ENCODE data around the gene FAM83B. TPM values are rescaled to one million over a fixed set of nuclear protein-coding genes. Genes with fewer than 3 reads are reported as not detected.

FAM83B gene
- total RNA-seq, 1 experiment from 2014 or later: 5.7 TPM

DNA sequence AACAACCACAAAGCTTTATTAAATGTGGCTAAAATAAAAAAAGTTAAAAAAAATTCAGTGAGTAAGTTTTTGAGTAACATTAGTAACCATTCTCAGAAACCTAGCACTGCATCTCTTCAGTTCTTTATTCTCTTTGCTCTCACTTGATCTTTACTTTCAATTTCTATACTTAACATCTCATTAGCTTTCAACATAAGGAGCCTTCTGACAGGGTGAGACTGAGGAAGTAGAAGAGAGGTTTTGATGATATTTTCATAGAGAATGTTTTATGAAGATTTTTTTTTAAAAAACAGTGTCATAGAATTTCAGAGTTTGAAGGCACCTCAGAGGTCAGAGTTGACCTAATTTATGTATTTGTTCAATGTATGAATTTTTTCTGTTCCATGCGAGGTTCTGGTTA, 60.8 kb downstream of the FAM83B start:
- Histone ChIP-seq H3K27ac (ENCODE audit: insufficient read length, low read depth, low read length) (no peak overlapping the region), H4K20me1 (ENCODE audit: control insufficient read depth, insufficient read depth, insufficient read length) (no peaks in the 10 kb centered on the region), H3K14ac (ENCODE audit: insufficient read depth, low read length) (no peak overlapping the region), H3K79me2 (ENCODE audit: insufficient read depth, low read length) (no peaks in the 10 kb centered on the region), H3K9me3 (ENCODE audit: control insufficient read depth, low read depth, low read length) (no peaks in the 10 kb centered on the region), H2BK5ac (ENCODE audit: insufficient read length, low read length) (no peak overlapping the region), H3K4me2 (ENCODE audit: insufficient read depth, insufficient read length, low read length) (no peak overlapping the region), H3K79me1 (ENCODE audit: insufficient read depth, low read depth, low read length, poor library complexity, severe bottlenecking) (no peaks in the 10 kb centered on the region), H3K18ac (ENCODE audit: insufficient read length, low read depth, low read length) (no peak overlapping the region), H4K91ac (ENCODE audit: insufficient read length, low read depth, low read length) (no peak overlapping the region), H4K8ac (replicated peaks; ENCODE audit: insufficient read length, low read depth, low read length) (no peak overlapping the region), H2BK15ac (ENCODE audit: low read depth, low read length) (no peak overlapping the region), H3K56ac (ENCODE audit: insufficient read length, low read depth, low read length) (no peak overlapping the region), H3T11ph (ENCODE audit: low read length) (no peak overlapping the region), H3K23ac (ENCODE audit: insufficient read length, low read depth, low read length) (no peak overlapping the region), H2AFZ (ENCODE audit: low read length) (no peak overlapping the region), H2BK120ac (ENCODE audit: low read depth, low read length, poor library complexity, severe bottlenecking) (no peak overlapping the region), H3K4me1 (ENCODE audit: insufficient read depth, low read length) (no peaks in the 10 kb centered on the region), H3K4ac (ENCODE audit: low read depth, low read length) (no peak overlapping the region), H3K23me2 (ENCODE audit: insufficient read length, low read depth, low read length, poor library complexity, severe bottlenecking) (no peaks in the 10 kb centered on the region), H4K5ac (ENCODE audit: insufficient read length, low read depth, low read length) (no peak overlapping the region), H3K9ac (ENCODE audit: extremely low read depth, insufficient read length, low read length) (no peak overlapping the region), H2BK12ac (ENCODE audit: insufficient read length, low read depth, low read length) (no peak overlapping the region), H2AK5ac (ENCODE audit: insufficient read length, low read length) (no peak overlapping the region), H2BK20ac (ENCODE audit: low read depth, low read length, poor library complexity, severe bottlenecking) (no peak overlapping the region), H3K27me3 (ENCODE audit: insufficient read depth, low read length) (no peaks in the 10 kb centered on the region)
- H3K36me3 Mint-ChIP-seq (ENCODE audit: insufficient read depth in 1 of 3, low read depth in 3 of 3): no peaks in the 10 kb centered on the region
- H3K4me1 Mint-ChIP-seq: no peaks in the 10 kb centered on the region
- H3K27ac Mint-ChIP-seq: no peak overlapping the region
- H3K9me3 Mint-ChIP-seq: no peaks in the 10 kb centered on the region
- H3K4me3 Mint-ChIP-seq: no peak overlapping the region
- no peaks in the 10 kb centered on the region for H3K27me3 Mint-ChIP-seq (ENCODE audit: low read depth)
- no peak for DNase-seq
- no CpG with 5 or more reads among the region's 1 CpG for WGBS (ENCODE audit: extremely low coverage, insufficient read length, low lambda C conversion rate)
- TF ChIP-seq, protein P1, sequence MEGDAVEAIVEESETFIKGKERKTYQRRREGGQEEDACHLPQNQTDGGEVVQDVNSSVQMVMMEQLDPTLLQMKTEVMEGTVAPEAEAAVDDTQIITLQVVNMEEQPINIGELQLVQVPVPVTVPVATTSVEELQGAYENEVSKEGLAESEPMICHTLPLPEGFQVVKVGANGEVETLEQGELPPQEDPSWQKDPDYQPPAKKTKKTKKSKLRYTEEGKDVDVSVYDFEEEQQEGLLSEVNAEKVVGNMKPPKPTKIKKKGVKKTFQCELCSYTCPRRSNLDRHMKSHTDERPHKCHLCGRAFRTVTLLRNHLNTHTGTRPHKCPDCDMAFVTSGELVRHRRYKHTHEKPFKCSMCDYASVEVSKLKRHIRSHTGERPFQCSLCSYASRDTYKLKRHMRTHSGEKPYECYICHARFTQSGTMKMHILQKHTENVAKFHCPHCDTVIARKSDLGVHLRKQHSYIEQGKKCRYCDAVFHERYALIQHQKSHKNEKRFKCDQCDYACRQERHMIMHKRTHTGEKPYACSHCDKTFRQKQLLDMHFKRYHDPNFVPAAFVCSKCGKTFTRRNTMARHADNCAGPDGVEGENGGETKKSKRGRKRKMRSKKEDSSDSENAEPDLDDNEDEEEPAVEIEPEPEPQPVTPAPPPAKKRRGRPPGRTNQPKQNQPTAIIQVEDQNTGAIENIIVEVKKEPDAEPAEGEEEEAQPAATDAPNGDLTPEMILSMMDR (conservative IDR thresholded peaks at IDR 0.05): no peak

Data from H9 (cell line).